BLaER1 treated with 17β-estradiol and CSF1 and Interleukin-3, amounts not matched to agents 10 nM and 100 nM (cell line): ENCODE results near the gene ARMC6.

Source experiments
- H3K27ac ChIP-seq, 11 experiments: shearing (Covaris generic); formaldehyde crosslinking; 2 replicates each; pipeline ENCODE4 v1.8.1; 2022
- H3K27me3 ChIP-seq, 11 experiments: shearing (Covaris generic); formaldehyde crosslinking; 2 replicates each; pipeline ENCODE4 v1.8.1; 2022
- H3K36me3 ChIP-seq, 11 experiments: shearing (Covaris generic); formaldehyde crosslinking; 2 replicates each; pipeline ENCODE4 v1.8.1; 2022
- H3K4me1 ChIP-seq, 10 experiments: shearing (Covaris generic); formaldehyde crosslinking; 2 replicates each; pipeline ENCODE4 v1.8.1; 2022
- H3K4me2 ChIP-seq, 11 experiments: shearing (Covaris generic); formaldehyde crosslinking; 2 replicates each; pipeline ENCODE4 v1.8.1; 2022
- H3K4me3 ChIP-seq, 10 experiments: shearing (Covaris generic); formaldehyde crosslinking; 2 replicates each; pipeline ENCODE4 v1.8.1; 2022
- H3K9ac ChIP-seq, 11 experiments: shearing (Covaris generic); formaldehyde crosslinking; 2 replicates each; pipeline ENCODE4 v1.8.1; 2022
- H3K9me3 ChIP-seq, 11 experiments: shearing (Covaris generic); formaldehyde crosslinking; replicated peaks in 1 of 11; 2 replicates each; pipeline ENCODE4 v1.8.1; 2022
- H4K20me1 ChIP-seq, 11 experiments: shearing (Covaris generic); formaldehyde crosslinking; 2 replicates each; pipeline ENCODE4 v1.8.1; 2022
- Cebpa-rat ChIP-seq, 11 experiments: shearing (Covaris generic); IDR thresholded peaks; 2 replicates each; pipeline ENCODE4 v1.8.1; 2022

Gene ARMC6

DNA sequence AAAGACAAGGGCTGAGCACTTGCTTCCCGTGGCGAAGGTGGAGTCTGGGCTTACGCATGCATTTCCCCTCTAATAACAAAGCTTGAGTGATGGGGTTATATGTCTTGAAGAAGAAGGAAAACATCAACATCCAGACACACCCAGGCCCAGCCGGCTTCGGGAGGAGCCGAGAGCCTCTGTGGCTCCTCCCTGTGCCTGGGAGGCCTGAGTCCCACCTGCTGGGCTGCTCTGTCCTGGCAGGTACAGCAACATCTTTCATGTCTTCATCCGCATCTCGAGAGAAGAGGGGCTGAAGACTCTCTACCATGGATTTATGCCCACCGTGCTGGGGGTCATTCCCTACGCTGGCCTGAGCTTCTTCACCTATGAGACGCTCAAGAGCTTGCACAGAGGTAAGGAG is 74.3 kb downstream of the ARMC6 start:
- Histone ChIP-seq H3K4me2 (peak overlapping the region in 1 of 11 experiments; percentile 3; a peak in 2 of 22 replicates), H3K27ac (no peak overlapping the region), H3K4me3 (no peak overlapping the region), H3K9me3 (no peaks in the 10 kb centered on the region), H3K4me1 (peaks cover 25 to 68% (median 52%) of the 10 kb centered on the region in 10 experiments), H4K20me1 (peaks cover 0 to 21% (median 12%) of the 10 kb centered on the region in 11 experiments; a peak in 12 of 22 replicates), H3K27me3 (peaks cover 0 to 12% (median 0%) of the 10 kb centered on the region in 11 experiments; a peak in 3 of 22 replicates), H3K9ac (peak overlapping the region in 1 of 11 experiments; percentile 19; a peak in 1 of 22 replicates), H3K36me3 (peaks cover 0 to 12% (median 0%) of the 10 kb centered on the region in 11 experiments; a peak in 2 of 22 replicates)
- no peak for TF ChIP-seq Cebpa-rat (IDR thresholded peaks at IDR 0.05)
